ENCODE results near the gene NELFE. TPM values are rescaled to one million over a fixed set of nuclear protein-coding genes. Genes with fewer than 3 reads are reported as not detected.
A peak's percentile ranks its signal among the peaks of the same experiment; 100 is the strongest.
"Not testable (repeated sequence)": the region's sequence is repeated elsewhere in the genome, so short reads cannot be mapped to it uniquely, and the experiment has no call there.

The NELFE gene
- total RNA-seq (10 to 100 TPM; 11.1 to 21.8 TPM), polyA plus RNA-seq (10 to 100 TPM; 11.9 to 14.2 TPM)

GRCh38 chr6:31958741-31959739, at the start of gene NELFE, which contains the start of gene SKIC2:
Gene NELFE (minus strand): TSS chr6:31958971. CDS start chr6:31958446, 525 bp downstream.
Gene SKIC2 (plus strand): TSS chr6:31959175. CDS start chr6:31959193, 18 bp downstream.
- peaks cover 4 to 32% (median 22%) of the 10 kb centered on the region in 4 donors for H3K4me1 ChIP-seq (ENCODE audit: control insufficient read depth in 4 of 4, insufficient read depth in 4 of 4, low read length in 3 of 4)
- TF ChIP-seq, protein P1, sequence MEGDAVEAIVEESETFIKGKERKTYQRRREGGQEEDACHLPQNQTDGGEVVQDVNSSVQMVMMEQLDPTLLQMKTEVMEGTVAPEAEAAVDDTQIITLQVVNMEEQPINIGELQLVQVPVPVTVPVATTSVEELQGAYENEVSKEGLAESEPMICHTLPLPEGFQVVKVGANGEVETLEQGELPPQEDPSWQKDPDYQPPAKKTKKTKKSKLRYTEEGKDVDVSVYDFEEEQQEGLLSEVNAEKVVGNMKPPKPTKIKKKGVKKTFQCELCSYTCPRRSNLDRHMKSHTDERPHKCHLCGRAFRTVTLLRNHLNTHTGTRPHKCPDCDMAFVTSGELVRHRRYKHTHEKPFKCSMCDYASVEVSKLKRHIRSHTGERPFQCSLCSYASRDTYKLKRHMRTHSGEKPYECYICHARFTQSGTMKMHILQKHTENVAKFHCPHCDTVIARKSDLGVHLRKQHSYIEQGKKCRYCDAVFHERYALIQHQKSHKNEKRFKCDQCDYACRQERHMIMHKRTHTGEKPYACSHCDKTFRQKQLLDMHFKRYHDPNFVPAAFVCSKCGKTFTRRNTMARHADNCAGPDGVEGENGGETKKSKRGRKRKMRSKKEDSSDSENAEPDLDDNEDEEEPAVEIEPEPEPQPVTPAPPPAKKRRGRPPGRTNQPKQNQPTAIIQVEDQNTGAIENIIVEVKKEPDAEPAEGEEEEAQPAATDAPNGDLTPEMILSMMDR (IDR thresholded peaks at IDR 0.05; ENCODE audit: low read depth, low read length, missing input control) = no peak
- TF ChIP-seq HNF4G (IDR thresholded peaks at IDR 0.05) (peak; percentile 70), ATF3 (IDR thresholded peaks at IDR 0.05) (peak; percentile 32), FOXA2 (IDR thresholded peaks at IDR 0.05) (peak; percentile 32), TAF1 (conservative IDR thresholded peaks at IDR 0.05) (no peak), SP1 (IDR thresholded peaks at IDR 0.05) (peak; percentile 90), YY1 (IDR thresholded peaks at IDR 0.05) (peak; percentile 87), RAD21 (IDR thresholded peaks at IDR 0.05) (peak; percentile 52 to 58), JUND (IDR thresholded peaks at IDR 0.05) (peak; percentile 59 to 73), EGR1 (IDR thresholded peaks at IDR 0.05; ENCODE audit: low read depth in 2 of 2) (peak; percentile 80 to 90), MAX (IDR thresholded peaks at IDR 0.05) (peak; percentile 86), HNF4A (conservative IDR thresholded peaks at IDR 0.05) (peak; percentile 82 to 89), FOXA1 (IDR thresholded peaks at IDR 0.05) (no peak), NR2F2 (IDR thresholded peaks at IDR 0.05) (peak; percentile 100), GABPA (IDR thresholded peaks at IDR 0.05 in 1 of 2, conservative IDR thresholded peaks at IDR 0.05 in 1 of 2) (peak; percentile 98 to 100), RXRA (IDR thresholded peaks at IDR 0.05) (peak; percentile 85 to 94)
- TF ChIP-seq, protein P2, sequence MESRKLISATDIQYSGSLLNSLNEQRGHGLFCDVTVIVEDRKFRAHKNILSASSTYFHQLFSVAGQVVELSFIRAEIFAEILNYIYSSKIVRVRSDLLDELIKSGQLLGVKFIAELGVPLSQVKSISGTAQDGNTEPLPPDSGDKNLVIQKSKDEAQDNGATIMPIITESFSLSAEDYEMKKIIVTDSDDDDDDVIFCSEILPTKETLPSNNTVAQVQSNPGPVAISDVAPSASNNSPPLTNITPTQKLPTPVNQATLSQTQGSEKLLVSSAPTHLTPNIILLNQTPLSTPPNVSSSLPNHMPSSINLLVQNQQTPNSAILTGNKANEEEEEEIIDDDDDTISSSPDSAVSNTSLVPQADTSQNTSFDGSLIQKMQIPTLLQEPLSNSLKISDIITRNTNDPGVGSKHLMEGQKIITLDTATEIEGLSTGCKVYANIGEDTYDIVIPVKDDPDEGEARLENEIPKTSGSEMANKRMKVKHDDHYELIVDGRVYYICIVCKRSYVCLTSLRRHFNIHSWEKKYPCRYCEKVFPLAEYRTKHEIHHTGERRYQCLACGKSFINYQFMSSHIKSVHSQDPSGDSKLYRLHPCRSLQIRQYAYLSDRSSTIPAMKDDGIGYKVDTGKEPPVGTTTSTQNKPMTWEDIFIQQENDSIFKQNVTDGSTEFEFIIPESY (IDR thresholded peaks at IDR 0.05) = peak; percentile 60
- TF ChIP-seq, protein P3, sequence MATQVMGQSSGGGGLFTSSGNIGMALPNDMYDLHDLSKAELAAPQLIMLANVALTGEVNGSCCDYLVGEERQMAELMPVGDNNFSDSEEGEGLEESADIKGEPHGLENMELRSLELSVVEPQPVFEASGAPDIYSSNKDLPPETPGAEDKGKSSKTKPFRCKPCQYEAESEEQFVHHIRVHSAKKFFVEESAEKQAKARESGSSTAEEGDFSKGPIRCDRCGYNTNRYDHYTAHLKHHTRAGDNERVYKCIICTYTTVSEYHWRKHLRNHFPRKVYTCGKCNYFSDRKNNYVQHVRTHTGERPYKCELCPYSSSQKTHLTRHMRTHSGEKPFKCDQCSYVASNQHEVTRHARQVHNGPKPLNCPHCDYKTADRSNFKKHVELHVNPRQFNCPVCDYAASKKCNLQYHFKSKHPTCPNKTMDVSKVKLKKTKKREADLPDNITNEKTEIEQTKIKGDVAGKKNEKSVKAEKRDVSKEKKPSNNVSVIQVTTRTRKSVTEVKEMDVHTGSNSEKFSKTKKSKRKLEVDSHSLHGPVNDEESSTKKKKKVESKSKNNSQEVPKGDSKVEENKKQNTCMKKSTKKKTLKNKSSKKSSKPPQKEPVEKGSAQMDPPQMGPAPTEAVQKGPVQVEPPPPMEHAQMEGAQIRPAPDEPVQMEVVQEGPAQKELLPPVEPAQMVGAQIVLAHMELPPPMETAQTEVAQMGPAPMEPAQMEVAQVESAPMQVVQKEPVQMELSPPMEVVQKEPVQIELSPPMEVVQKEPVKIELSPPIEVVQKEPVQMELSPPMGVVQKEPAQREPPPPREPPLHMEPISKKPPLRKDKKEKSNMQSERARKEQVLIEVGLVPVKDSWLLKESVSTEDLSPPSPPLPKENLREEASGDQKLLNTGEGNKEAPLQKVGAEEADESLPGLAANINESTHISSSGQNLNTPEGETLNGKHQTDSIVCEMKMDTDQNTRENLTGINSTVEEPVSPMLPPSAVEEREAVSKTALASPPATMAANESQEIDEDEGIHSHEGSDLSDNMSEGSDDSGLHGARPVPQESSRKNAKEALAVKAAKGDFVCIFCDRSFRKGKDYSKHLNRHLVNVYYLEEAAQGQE (IDR thresholded peaks at IDR 0.05) = peak; percentile 55
- no peaks in the 10 kb centered on the region for H3K27me3 ChIP-seq (ENCODE audit: control insufficient read depth in 4 of 4, insufficient read depth in 4 of 4, low read length in 3 of 4)
- peak within 1 kb of the TSS; percentile 79 to 87 for H3K27ac ChIP-seq (ENCODE audit: low read depth in 1 of 2, low read length in 2 of 2)
- no peaks in the 10 kb centered on the region for H3K9me3 ChIP-seq (ENCODE audit: control insufficient read depth in 4 of 4, low read length in 3 of 4)
- peaks cover 11 to 59% (median 38%) of the 10 kb centered on the region in 4 donors for H3K36me3 ChIP-seq (ENCODE audit: control insufficient read depth in 4 of 4, insufficient read depth in 3 of 4, low read depth in 1 of 4, low read length in 3 of 4)
- peak; percentile 99 for DNase-seq (ENCODE audit: low spot score)
- H3K9ac ChIP-seq (ENCODE audit: low read depth in 1 of 2, low read length in 2 of 2) = peak within 1 kb of the TSS; percentile 72 to 91
- under 1% methylated on average over 59 of the region's 59 CpGs for WGBS
- peak within 1 kb of the TSS; percentile 55 to 97 (median 91) for H3K4me3 ChIP-seq (ENCODE audit: low read depth in 1 of 3, low read length in 3 of 3)

- 100% methylated on average over 2 of the region's 24 CpGs for WGBS
- not testable (repeated sequence) for DNase-seq (ENCODE audit: low spot score); H3K9ac ChIP-seq (ENCODE audit: low read depth in 1 of 2, low read length in 2 of 2); H3K4me1 ChIP-seq (ENCODE audit: control insufficient read depth in 4 of 4, insufficient read depth in 4 of 4, low read length in 3 of 4); H3K4me3 ChIP-seq (ENCODE audit: low read depth in 1 of 3, low read length in 3 of 3); H3K27ac ChIP-seq (ENCODE audit: low read depth in 1 of 2, low read length in 2 of 2); H3K9me3 ChIP-seq (ENCODE audit: control insufficient read depth in 4 of 4, low read length in 3 of 4); H3K27me3 ChIP-seq (ENCODE audit: control insufficient read depth in 4 of 4, insufficient read depth in 4 of 4, low read length in 3 of 4); H3K36me3 ChIP-seq (ENCODE audit: control insufficient read depth in 4 of 4, insufficient read depth in 3 of 4, low read depth in 1 of 4, low read length in 3 of 4)
These were observed 49.3 kb upstream of the NELFE start for GRCh38 chr6:32008037-32008436.

DNA sequence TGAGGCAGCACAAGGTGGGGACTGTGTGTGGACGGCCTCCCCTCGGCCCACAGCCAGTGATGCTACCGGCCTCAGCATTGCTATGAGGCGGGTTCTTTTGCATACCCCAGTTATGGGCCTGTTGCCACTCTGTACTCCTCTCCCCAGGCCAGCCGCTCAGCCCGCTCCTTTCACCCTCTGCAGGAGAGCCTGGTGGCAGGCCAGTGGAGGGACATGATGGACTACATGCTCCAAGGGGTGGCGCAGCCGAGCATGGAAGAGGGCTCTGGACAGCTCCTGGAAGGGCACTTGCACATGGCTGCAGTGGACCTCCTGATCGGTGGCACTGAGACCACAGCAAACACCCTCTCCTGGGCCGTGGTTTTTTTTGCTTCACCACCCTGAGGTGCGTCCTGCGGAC, 48.3 kb upstream of the NELFE start:
- H3K9me3 ChIP-seq (ENCODE audit: control insufficient read depth in 4 of 4, low read length in 3 of 4); H3K4me3 ChIP-seq (ENCODE audit: low read depth in 1 of 3, low read length in 3 of 3); H3K36me3 ChIP-seq (ENCODE audit: control insufficient read depth in 4 of 4, insufficient read depth in 3 of 4, low read depth in 1 of 4, low read length in 3 of 4); H3K27me3 ChIP-seq (ENCODE audit: control insufficient read depth in 4 of 4, insufficient read depth in 4 of 4, low read length in 3 of 4); DNase-seq (ENCODE audit: low spot score); H3K27ac ChIP-seq (ENCODE audit: low read depth in 1 of 2, low read length in 2 of 2); H3K4me1 ChIP-seq (ENCODE audit: control insufficient read depth in 4 of 4, insufficient read depth in 4 of 4, low read length in 3 of 4); H3K9ac ChIP-seq (ENCODE audit: low read depth in 1 of 2, low read length in 2 of 2): not testable (repeated sequence)
- 95% methylated on average over 12 of the region's 12 CpGs for WGBS
